RPMI7951 (cell line): ENCODE results near the gene ETV2. TPM values are rescaled to one million over a fixed set of nuclear protein-coding genes. Genes with fewer than 3 reads are reported as not detected.
"Not testable (repeated sequence)": the region's sequence is repeated elsewhere in the genome, so short reads cannot be mapped to it uniquely, and the experiment has no call there.

Experiments used
- DNase-seq: peaks from one replicate; pipeline ENCODE4 v3.0.0-alpha.2; 2012; ENCODE audit warnings: low read depth
- total RNA-seq: library from RNA; depleted of rRNA; stranded (reverse); fragments of >200 nt; shearing (Covaris generic); gene quantifications from 2 replicates; pipeline ENCODE4 v1.2.3, GENCODE V29; 2014; rRNA removed

The ETV2 gene, protein sequence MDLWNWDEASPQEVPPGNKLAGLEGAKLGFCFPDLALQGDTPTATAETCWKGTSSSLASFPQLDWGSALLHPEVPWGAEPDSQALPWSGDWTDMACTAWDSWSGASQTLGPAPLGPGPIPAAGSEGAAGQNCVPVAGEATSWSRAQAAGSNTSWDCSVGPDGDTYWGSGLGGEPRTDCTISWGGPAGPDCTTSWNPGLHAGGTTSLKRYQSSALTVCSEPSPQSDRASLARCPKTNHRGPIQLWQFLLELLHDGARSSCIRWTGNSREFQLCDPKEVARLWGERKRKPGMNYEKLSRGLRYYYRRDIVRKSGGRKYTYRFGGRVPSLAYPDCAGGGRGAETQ
- total RNA-seq = 0.39 and 1.1 TPM in 2 replicates

DNA sequence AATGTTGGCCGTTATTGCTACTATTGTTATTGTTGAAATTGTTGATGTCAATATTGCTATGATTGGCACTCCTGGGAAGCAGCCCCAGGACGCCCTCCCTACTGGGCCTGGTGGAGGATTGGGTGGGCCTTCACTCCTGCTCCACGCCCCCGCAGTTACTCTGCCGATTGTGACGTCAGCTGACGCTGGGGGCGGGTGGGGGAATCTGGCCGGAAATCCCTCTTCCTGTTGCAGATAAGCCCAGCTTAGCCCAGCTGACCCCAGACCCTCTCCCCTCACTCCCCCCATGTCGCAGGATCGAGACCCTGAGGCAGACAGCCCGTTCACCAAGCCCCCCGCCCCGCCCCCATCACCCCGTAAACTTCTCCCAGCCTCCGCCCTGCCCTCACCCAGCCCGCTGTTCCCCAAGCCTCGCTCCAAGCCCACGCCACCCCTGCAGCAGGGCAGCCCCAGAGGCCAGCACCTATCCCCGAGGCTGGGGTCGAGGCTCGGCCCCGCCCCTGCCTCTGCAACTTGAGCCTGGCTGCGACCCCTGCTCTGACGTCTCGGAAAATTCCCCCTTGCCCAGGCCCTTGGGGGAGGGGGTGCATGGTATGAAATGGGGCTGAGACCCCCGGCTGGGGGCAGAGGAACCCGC is at the start of gene ETV2:
ETV2 (plus strand) TSS at position 231 of the 637 bp plus-strand sequence. CDS start 716 bp downstream, outside the sequence.
- DNase-seq = peak; percentile 26

DNA sequence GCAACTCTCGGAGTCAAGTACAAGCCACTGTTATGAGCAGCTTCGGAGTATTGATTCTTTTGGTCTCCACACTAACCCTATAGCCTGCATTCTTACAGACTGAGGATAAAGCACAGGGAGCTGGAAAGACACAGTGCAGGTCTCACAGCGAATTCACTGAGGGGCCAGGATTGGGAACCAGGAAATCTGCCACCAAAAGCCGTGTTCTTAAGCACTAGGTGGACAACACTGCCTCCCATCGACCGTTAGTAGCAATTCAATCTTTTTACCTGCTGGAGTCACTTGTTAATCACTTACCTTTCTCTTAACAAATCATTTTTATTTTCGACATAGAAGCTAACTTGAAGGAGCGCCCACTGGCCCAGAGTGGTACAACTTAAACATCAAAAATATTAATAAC is 49.3 kb upstream of the ETV2 start:
- peak; percentile 9 for DNase-seq

DNA sequence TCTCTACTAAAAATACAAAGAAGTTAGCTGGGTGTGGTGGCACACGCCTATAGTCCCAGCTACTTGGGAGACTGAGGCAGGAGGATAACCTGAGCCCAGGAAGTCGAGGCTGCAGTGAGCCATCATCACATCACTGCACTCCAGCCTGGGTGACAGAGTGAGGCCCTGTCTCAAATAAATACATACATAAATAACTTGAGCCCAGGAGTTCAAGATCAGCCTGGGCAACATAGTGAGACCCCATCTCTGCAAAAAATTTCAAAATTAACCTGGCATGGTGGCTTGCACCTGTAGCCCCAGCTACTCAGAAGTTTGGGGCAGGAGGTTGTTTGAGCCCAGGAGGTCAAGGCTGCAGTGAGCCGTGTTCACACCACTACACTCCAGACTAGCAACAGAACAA is 46.5 kb upstream of the ETV2 start:
- DNase-seq = not testable (repeated sequence)

DNA sequence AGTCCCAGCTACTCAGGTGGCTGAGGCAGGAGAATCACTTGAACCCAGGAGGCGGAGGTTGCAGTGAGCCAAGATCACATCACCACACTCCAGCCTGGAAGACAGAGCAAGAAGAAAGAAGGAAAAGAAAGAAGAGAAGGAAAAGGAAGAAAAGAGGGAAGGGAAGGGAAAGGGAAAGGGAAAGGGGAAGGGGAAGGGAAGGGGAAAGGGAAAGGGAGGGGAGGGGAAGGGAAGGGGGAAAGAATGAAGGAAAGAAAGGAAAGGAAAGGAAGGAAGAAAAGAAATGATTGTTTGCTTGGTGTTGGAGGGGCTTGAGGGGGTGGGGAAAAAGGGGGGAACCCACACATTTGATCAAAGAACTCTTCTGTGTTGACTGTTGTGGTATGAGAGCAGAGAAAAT is 45.6 kb upstream of the ETV2 start:
- DNase-seq = no peak

DNA sequence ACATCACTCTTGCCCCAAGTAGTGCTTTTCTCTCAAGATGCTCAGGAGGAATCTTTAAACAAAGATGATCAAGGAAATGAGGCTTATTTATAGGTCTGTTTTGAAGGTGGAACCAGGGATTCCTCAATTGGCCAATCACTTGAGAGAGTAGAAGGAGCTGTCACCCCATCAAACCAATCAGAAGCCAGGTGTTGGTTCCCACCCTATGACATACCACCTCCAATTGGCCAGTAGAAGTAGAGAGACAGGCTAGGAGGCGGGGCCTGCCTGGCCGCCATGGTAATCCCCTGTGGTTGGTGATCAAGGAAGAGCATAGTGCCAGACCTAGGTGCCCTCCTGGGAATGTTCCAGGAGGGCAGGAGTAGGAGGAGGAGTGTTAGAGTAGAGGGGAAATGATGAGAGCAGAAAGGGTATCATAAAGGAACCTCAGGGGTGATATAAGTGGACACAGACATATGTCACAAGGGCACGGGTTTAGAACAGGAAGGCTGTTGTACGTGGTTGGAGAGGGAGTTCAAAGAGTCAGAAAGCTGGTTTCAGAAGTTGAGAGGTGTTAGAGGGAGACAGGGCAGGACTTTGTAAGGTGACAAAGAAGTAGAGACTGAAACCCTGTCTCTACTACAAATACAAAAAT is 45.1 kb upstream of the ETV2 start:
- DNase-seq = peak; percentile 35

DNA sequence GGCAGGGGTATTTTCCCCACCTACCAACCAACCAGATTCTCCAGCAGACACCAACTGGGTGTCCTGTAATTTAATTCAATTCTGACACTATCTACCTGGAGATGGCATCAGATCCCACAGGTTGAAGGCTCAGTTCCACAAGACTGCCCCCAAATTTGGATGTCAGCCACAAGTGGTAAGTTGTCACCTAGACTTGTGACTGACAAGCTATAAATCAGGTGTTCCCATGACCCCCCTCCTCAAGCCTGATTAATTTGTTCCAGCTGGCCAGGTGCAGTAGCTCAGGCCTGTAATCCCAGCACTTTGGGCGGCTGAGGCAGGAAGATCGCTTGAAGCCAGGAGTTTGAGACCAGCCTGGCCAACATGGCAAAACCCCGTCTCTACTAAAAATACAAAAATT is 39.6 kb upstream of the ETV2 start:
- DNase-seq = no peak

DNA sequence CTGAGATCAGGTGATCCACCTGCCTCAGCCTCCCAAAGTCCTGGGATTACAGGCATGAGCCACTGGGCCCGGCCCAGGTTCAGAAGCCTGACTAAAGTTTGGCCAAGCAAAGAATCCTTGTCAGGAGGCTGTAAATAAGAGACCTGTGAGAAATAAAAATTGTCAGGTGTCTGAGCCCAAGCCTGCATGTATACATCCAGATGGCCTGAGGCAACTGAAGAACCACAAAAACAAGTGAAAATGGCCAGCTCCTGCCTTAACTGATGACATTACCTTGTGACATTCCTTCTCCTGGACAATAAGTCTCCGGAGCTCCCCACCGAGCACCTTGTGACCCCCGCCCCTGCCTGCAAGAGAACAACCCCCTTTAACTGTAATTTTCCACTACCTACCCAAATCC is 37.1 kb upstream of the ETV2 start:
- not testable (repeated sequence) for DNase-seq

DNA sequence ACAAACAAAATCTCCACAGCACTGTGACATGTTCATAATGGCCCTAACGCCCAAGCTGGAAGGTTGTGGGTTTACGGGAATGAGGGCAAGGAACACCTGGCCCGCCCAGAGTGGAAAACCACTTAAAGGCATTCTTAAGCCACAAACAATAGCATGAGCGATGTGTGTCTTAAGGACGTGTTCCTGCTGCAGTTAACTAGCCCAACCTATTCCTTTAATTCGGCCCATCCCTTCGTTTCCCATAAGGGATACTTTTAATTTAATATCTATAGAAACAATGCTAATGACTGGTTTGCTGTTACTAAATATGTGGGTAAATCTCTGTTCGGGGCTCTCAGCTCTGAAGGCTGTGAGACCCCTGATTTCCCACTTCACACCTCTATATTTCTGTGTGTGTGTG is 34.4 kb upstream of the ETV2 start:
- DNase-seq = not testable (repeated sequence)

DNA sequence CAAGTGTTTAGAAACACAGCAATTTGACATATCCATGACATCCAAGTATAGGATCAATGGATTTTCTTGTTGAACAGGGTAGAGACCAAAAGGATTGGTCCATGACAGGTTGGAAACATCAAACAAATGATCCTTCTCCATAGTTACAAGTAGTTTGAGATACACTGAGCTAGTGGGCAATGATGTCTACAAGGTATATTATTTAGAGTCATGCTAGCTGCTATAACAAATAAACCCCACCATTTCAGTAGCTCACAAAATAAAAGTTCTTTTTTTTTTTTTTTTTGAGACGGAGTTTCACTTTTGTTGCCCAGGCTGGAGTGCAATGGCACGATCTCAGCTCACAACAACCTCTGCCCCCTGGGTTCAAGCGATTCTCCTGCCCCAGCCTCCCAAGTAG is 33.9 kb upstream of the ETV2 start:
- no peak for DNase-seq

DNA sequence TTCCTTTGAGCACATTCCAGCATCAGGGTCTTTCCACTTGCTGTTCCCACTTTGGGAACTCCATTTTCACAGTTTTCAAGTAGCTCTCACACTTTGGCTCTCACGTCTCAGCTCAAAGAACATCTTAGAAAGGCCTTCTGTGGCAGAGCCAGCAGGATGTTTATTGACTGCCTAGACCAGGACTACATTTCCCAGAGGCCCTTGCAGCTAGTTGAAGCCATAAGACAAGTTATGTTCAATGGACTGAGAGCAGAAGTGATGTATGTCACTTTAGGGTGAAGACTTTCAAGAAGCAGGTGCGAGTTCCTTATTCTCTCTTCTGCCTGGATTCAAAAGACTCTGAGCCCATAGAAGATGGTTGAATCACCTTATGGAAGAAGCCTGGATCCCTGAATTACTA is 33.3 kb upstream of the ETV2 start:
- DNase-seq = no peak

DNA sequence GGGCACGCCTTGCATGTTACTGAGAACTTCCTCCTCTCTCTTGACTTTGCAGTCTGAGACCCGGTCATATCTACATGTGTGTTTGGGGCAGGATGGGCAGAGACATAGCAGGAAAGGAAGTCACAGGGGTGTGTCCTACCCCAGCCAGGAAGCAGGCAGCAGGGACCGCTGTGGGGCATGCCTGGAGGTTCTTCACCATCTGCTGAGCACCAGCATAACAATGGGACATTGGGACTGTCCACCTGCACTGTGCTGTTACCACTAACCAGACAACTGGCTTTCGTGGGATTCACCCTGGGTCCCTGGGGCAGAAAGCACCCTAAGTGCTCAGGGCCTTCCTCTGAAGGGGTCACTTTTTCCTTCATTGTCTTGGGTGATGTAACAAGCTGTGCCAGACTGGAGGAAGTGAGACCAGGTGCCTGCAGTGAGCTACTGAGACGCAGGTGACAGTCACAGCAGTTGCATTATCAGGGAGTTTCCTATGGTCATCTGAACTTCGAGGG is 31.6 kb upstream of the ETV2 start:
- DNase-seq = no peak

DNA sequence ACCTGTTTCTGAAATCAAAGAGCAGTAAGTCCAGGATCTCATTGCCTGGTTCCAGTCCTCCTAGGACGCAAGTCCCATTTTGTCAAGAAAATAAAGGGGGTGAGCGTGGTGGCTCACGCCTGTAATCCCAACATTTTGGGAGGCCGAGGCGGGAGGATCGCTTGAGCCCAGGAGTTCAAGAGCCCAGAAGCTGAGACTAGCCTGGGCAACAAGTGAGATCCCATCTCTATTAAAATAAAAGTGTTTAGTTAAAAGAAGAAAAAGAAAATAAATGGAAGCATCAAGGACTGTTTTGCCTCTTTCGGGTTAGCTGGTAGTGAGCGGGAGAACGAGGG is 29.4 kb upstream of the ETV2 start:
- no peak for DNase-seq

DNA sequence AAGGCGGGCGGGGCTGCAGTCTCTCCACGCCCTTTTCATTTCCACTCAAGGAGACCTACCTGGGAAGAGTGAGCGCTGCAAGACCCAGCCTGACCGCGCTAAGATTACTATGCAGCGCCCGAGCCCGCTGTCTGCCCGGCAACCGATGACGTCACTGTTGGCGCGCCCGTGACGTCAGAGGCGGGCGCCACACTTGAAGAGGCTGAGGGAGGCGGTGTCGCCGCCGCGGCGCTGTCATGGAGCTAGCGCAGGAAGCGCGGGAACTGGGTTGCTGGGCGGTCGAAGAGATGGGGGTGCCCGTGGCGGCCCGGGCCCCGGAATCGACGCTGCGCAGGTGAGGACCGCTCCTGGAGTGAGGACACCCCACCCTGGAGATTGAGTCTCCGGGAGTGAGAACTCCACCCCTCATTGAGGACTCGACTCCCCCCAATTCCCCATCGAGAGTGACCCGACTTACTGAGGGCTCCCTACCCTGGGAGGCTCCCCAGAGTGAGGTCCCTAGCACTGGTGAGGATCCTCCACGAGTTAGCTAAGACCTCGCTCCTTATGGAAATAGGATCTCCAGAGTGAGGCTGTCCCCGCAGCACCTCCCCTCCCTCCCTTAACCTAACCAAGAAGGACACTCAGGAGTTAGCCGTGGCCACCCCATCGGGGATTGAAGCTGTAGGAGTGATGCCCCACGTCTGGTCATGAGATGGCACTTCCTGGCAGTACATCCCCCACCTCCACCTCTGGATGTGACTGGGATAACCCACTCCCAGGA is 28.8 kb upstream of the ETV2 start, which contains the start of gene HAUS5:
HAUS5 (plus strand) TSS at position 177 of the 763 bp plus-strand sequence; CDS start at position 237, 60 bp downstream.
- DNase-seq = peak; percentile 91

DNA sequence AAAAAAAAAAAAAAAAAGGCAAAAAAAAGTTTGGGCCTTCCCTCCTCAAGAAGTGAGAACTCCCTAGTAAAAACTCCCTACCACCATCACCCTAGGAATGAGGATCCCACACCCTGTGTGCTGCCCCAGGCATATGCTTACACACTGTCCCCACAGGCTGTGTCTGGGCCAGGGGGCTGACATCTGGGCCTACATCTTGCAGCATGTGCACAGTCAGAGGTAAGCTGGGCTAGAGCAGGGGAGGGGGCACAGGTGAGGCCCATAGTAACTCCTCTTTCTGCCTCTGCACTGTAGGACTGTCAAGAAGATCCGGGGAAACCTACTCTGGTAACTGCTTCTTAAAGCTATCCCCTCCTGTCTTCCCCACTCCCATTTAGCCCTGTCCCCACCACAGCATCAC is 28.0 kb upstream of the ETV2 start:
- DNase-seq = no peak

DNA sequence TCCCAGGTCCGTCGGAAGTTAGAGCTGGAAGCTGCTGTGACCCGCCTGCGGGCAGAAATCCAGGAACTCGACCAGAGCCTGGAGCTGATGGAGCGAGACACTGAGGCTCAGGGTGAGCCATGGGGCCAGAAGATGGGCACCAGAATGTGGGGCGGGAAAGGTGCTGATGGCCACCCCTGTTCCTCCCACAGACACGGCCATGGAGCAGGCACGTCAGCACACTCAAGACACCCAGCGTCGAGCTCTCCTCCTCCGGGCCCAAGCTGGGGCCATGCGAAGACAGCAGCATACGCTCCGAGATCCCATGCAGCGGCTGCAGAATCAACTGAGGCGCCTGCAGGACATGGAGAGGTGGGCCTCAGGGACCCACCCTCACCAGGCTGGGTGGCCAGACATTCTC is 26.5 kb upstream of the ETV2 start:
- DNase-seq = no peak

DNA sequence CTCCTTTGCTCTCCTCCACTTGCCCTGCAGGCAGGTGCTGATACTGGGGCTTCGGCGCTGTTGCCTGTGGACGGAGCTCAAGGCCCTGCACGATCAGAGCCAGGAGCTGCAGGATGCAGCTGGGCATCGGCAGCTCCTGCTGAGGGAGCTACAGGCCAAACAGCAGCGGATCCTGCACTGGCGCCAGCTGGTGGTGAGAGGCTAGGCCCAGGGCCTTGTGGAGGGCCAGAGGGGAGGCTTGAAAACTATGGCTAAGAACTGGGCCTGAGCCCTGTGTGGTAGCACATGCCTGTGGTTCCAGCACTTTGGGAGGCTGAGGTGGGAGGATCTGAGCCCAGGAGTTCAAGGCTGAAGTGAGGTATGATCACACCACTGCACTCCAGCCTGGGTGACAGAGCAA is 22.7 kb upstream of the ETV2 start:
- no peak for DNase-seq

DNA sequence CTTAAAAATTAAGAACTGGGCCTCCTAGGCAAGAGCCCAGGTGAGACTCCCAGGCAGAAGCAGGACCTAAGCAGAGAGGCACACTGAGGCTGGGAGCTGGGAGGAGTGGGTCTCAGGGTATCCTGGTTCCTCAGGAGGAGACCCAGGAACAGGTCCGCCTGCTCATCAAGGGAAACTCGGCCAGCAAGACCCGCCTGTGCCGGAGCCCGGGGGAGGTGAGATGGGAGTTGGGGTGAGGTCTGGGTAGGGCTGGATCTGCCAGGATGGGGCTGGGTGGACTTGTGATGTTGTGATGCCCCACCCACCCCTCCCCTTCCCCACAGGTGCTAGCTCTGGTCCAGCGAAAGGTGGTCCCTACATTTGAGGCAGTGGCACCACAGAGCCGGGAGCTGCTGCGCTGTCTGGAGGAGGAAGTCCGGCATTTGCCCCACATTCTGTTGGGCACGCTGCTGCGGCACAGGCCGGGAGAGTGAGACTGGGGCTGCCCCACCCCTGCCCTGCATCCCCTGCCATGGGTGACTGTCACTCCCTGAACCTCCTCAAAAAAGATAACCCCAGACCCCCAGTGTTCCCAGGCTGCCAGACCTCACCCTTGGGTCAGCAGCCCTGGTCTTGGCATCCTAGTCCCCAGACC is 22.1 kb upstream of the ETV2 start:
- no peak for DNase-seq

DNA sequence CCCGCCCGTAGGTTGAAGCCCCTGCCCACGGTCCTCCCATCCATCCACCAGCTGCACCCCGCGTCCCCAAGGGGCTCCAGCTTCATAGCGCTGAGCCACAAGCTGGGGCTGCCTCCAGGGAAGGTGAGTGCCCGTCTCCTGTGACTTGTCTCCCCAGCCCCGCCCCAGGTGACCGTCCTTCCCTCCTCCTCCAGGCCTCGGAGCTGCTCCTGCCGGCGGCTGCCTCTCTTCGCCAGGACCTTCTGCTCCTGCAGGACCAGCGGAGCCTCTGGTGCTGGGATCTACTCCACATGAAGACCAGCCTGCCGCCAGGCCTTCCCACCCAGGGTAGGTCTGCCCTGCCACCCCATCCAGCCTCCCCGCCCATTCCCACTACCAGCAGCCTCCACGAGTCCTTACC is 21.5 kb upstream of the ETV2 start:
- no peak for DNase-seq

DNA sequence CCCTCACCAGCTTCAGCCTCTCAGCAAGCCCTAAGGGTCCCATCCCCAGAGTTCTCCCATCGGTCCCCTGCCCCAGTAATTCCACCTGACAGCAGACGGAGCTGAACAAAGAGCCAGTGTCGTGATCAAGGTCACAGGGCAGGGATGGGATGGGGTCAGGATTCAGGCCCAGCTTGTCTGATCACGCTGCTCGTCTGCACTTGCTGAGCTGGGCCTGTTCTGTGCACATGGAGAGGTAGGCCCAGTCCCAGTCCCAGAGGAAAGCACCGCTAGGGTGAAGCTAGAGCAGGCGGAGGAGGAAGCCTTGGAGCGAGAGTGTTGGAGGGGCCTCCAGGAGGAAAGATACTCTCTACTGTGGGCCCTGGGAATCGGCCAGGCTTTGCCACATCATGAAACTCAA is 19.8 kb upstream of the ETV2 start:
- DNase-seq = no peak

DNA sequence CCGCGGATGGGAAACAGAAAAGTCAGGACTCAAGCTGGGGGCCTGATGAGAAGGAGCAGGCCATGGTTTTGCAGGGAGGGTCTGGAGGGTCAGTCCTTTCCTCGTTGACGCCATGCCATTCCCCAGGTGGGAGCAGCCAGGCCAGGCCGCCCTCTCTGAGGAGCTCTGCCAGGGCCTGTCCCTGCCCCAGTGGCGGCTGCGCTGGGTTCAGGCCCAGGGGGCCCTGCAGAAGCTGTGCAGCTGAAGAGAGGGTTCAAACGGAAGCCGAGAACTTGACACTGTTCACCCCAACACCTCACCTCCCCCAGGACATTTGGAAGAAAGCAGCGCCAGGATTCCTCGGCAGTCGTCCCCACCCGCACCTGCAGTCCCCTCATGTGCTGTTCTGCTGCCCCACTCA is 18.8 kb upstream of the ETV2 start:
- DNase-seq = no peak

DNA sequence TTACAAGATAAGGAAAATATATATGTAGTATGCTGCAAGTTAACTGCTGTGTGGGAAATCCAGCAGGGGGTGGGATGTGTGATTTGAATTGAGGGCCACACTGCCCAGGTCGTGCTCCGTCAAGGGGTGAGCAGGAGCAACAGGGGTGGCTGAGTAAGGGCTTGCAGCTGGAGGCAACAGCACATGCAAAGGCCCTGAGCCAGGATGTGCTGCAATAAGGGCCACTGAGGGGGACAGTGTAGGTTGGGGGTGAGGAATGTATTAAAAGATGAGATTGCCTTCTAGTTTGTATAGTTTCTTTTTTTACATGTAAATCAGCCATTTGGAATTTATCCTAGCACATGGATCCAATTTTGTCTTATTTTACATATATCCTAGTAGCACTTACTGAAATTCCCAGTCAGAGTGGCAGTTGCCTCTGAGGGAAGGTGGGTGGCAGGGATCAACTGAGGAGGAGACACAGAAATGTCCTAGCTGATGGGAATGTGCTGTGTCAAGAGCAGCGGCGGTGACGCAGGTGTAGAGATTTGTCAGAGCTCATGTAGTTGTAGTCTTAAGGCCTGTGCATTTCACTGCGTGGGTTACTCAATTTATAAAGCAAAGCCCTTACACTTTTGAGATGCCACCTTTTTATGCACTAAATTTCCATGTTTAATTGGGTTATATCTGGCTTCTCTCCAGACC is 18.1 kb upstream of the ETV2 start:
- no peak for DNase-seq
